ENCODE measurements around the gene CNKSR2.
A peak's percentile ranks its signal among the peaks of the same experiment; 100 is the strongest.

The CNKSR2 gene

GRCh38 chrX:21658746-21659145 lies 284.5 kb downstream of the CNKSR2 start:
- peaks cover 4% of the 10 kb centered on the region for H3K27me3 Mint-ChIP-seq
- H3K4me1 Mint-ChIP-seq (ENCODE audit: low read depth) = peaks cover 4% of the 10 kb centered on the region
- no peak overlapping the region for H3K27ac Mint-ChIP-seq
- H3K4me3 Mint-ChIP-seq = peak overlapping the region; percentile 45
- H3K9me3 Mint-ChIP-seq = no peaks in the 10 kb centered on the region
- no peaks in the 10 kb centered on the region for H3K36me3 Mint-ChIP-seq (ENCODE audit: low read depth)

GRCh38 chrX:21659320-21659719 lies 285.1 kb downstream of the CNKSR2 start:
- Mint-ChIP-seq H3K9me3 (no peaks in the 10 kb centered on the region), H3K36me3 (ENCODE audit: low read depth) (no peaks in the 10 kb centered on the region), H3K27ac (no peak overlapping the region), H3K4me3 (peak overlapping the region; percentile 45), H3K27me3 (peaks cover 4% of the 10 kb centered on the region), H3K4me1 (ENCODE audit: low read depth) (peaks cover 4% of the 10 kb centered on the region)

GRCh38 chrX:21660156-21660555 lies 285.9 kb downstream of the CNKSR2 start:
- Mint-ChIP-seq H3K36me3 (ENCODE audit: low read depth) (no peaks in the 10 kb centered on the region), H3K9me3 (no peaks in the 10 kb centered on the region), H3K4me1 (ENCODE audit: low read depth) (peaks cover 4% of the 10 kb centered on the region), H3K4me3 (no peak overlapping the region), H3K27ac (no peak overlapping the region), H3K27me3 (peaks cover 4% of the 10 kb centered on the region)

- H3K4me3 Mint-ChIP-seq = no peak overlapping the region
Measured at GRCh38 chrX:21661316-21661715, 287.1 kb downstream of the CNKSR2 start.

GRCh38 chrX:21662761-21663160 lies 288.5 kb downstream of the CNKSR2 start:
- peaks cover 4% of the 10 kb centered on the region for H3K27me3 Mint-ChIP-seq
- H3K9me3 Mint-ChIP-seq = no peaks in the 10 kb centered on the region
- H3K4me1 Mint-ChIP-seq (ENCODE audit: low read depth) = peaks cover 4% of the 10 kb centered on the region
- H3K27ac Mint-ChIP-seq = no peak overlapping the region
- H3K36me3 Mint-ChIP-seq (ENCODE audit: low read depth) = no peaks in the 10 kb centered on the region
- no peak overlapping the region for H3K4me3 Mint-ChIP-seq

More at GRCh38 chrX:21661316-21661715, 287.1 kb downstream of the CNKSR2 start:
- Mint-ChIP-seq H3K27me3 (peaks cover 4% of the 10 kb centered on the region), H3K4me1 (ENCODE audit: low read depth) (peaks cover 4% of the 10 kb centered on the region), H3K36me3 (ENCODE audit: low read depth) (no peaks in the 10 kb centered on the region), H3K27ac (no peak overlapping the region), H3K9me3 (no peaks in the 10 kb centered on the region)

GRCh38 chrX:21666252-21666651 lies 292.0 kb downstream of the CNKSR2 start:
- no peaks in the 10 kb centered on the region for H3K9me3 Mint-ChIP-seq
- peaks cover 4% of the 10 kb centered on the region for H3K27me3 Mint-ChIP-seq
- H3K36me3 Mint-ChIP-seq (ENCODE audit: low read depth) = no peaks in the 10 kb centered on the region
- no peak overlapping the region for H3K27ac Mint-ChIP-seq
- H3K4me1 Mint-ChIP-seq (ENCODE audit: low read depth) = no peaks in the 10 kb centered on the region
- no peak overlapping the region for H3K4me3 Mint-ChIP-seq

- no peaks in the 10 kb centered on the region for H3K9me3 Mint-ChIP-seq
- H3K36me3 Mint-ChIP-seq (ENCODE audit: low read depth) = no peaks in the 10 kb centered on the region
- no peaks in the 10 kb centered on the region for H3K4me1 Mint-ChIP-seq (ENCODE audit: low read depth)
- H3K4me3 Mint-ChIP-seq = no peak overlapping the region
- no peak overlapping the region for H3K27ac Mint-ChIP-seq
- H3K27me3 Mint-ChIP-seq = peaks cover 4% of the 10 kb centered on the region
Measured at GRCh38 chrX:21666679-21667078, 292.5 kb downstream of the CNKSR2 start.

- H3K27me3 Mint-ChIP-seq = peaks cover 3% of the 10 kb centered on the region
- no peaks in the 10 kb centered on the region for H3K4me1 Mint-ChIP-seq (ENCODE audit: low read depth)
- no peaks in the 10 kb centered on the region for H3K9me3 Mint-ChIP-seq
- H3K27ac Mint-ChIP-seq = no peak overlapping the region
- H3K36me3 Mint-ChIP-seq (ENCODE audit: low read depth) = no peaks in the 10 kb centered on the region
- H3K4me3 Mint-ChIP-seq = no peak overlapping the region
Measured at GRCh38 chrX:21674430-21675186, 300.4 kb downstream of the CNKSR2 start.

- Mint-ChIP-seq H3K4me1 (ENCODE audit: low read depth) (no peaks in the 10 kb centered on the region), H3K27ac (no peak overlapping the region), H3K27me3 (peaks cover 3% of the 10 kb centered on the region)
Measured at GRCh38 chrX:21675931-21676330, 301.7 kb downstream of the CNKSR2 start.

GRCh38 chrX:21678048-21678612 lies 303.9 kb downstream of the CNKSR2 start:
- Mint-ChIP-seq H3K4me3 (no peak overlapping the region), H3K4me1 (ENCODE audit: low read depth) (no peaks in the 10 kb centered on the region), H3K27ac (no peak overlapping the region), H3K36me3 (ENCODE audit: low read depth) (no peaks in the 10 kb centered on the region), H3K9me3 (no peaks in the 10 kb centered on the region), H3K27me3 (peaks cover 3% of the 10 kb centered on the region)

More at GRCh38 chrX:21675931-21676330, 301.7 kb downstream of the CNKSR2 start:
- H3K9me3 Mint-ChIP-seq = no peaks in the 10 kb centered on the region
- H3K36me3 Mint-ChIP-seq (ENCODE audit: low read depth) = no peaks in the 10 kb centered on the region
- no peak overlapping the region for H3K4me3 Mint-ChIP-seq

- Mint-ChIP-seq H3K4me3 (no peak overlapping the region), H3K36me3 (ENCODE audit: low read depth) (no peaks in the 10 kb centered on the region), H3K9me3 (no peaks in the 10 kb centered on the region)
Measured at GRCh38 chrX:21683941-21684340, 309.7 kb downstream of the CNKSR2 start.

GRCh38 chrX:21691512-21692018 lies 317.3 kb downstream of the CNKSR2 start:
- Mint-ChIP-seq H3K36me3 (ENCODE audit: low read depth) (no peaks in the 10 kb centered on the region), H3K27me3 (no peaks in the 10 kb centered on the region), H3K4me1 (ENCODE audit: low read depth) (no peaks in the 10 kb centered on the region), H3K27ac (no peak overlapping the region), H3K9me3 (no peaks in the 10 kb centered on the region), H3K4me3 (no peak overlapping the region)

More at GRCh38 chrX:21683941-21684340, 309.7 kb downstream of the CNKSR2 start:
- Mint-ChIP-seq H3K4me1 (ENCODE audit: low read depth) (no peaks in the 10 kb centered on the region), H3K27me3 (no peaks in the 10 kb centered on the region), H3K27ac (no peak overlapping the region)

GRCh38 chrX:21698272-21698671 lies 324.1 kb downstream of the CNKSR2 start:
- Mint-ChIP-seq H3K4me3 (no peak overlapping the region), H3K4me1 (ENCODE audit: low read depth) (no peaks in the 10 kb centered on the region)

GRCh38 chrX:21699136-21699535 lies 324.9 kb downstream of the CNKSR2 start:
- Mint-ChIP-seq H3K4me1 (ENCODE audit: low read depth) (no peaks in the 10 kb centered on the region), H3K4me3 (no peak overlapping the region), H3K9me3 (no peaks in the 10 kb centered on the region), H3K27ac (no peak overlapping the region), H3K36me3 (ENCODE audit: low read depth) (no peaks in the 10 kb centered on the region), H3K27me3 (no peaks in the 10 kb centered on the region)

More at GRCh38 chrX:21698272-21698671, 324.1 kb downstream of the CNKSR2 start:
- Mint-ChIP-seq H3K27me3 (no peaks in the 10 kb centered on the region), H3K9me3 (no peaks in the 10 kb centered on the region), H3K27ac (no peak overlapping the region), H3K36me3 (ENCODE audit: low read depth) (no peaks in the 10 kb centered on the region)

- Mint-ChIP-seq H3K4me1 (ENCODE audit: low read depth) (no peaks in the 10 kb centered on the region), H3K4me3 (no peak overlapping the region), H3K27me3 (no peaks in the 10 kb centered on the region), H3K36me3 (ENCODE audit: low read depth) (no peaks in the 10 kb centered on the region), H3K27ac (no peak overlapping the region), H3K9me3 (no peaks in the 10 kb centered on the region)
Measured at GRCh38 chrX:21700275-21700674, 326.1 kb downstream of the CNKSR2 start.

Data from stimulated activated naive CD8-positive, alpha-beta T cell treated with anti-CD3 and anti-CD28 coated beads, Interleukin-15, Interleukin-2, amounts not matched to agents 100 ng/mL and 50 ng/mL, for 24 hours (primary cell).